ENCODE results near the gene B9D2. TPM values are rescaled to one million over a fixed set of nuclear protein-coding genes. Genes with fewer than 3 reads are reported as not detected.
"Not testable (repeated sequence)": the region's sequence is repeated elsewhere in the genome, so short reads cannot be mapped to it uniquely, and the experiment has no call there.

The B9D2 gene
- total and polyA plus RNA-seq, 4 donors, result 1.6 to 13.5 (median 4.8) TPM

GRCh38 chr19:41354343-41354953, 9.5 kb downstream of the B9D2 start:
- Histone ChIP-seq H3K4me3 (ENCODE audit: low read length in 2 of 2) (no peak overlapping the region), H3K27me3 (ENCODE audit: control insufficient read depth in 1 of 2, insufficient read depth in 2 of 2, low read length in 1 of 2) (no peaks in the 10 kb centered on the region), H3K36me3 (ENCODE audit: control insufficient read depth in 1 of 2, insufficient read depth in 2 of 2, low read length in 1 of 2) (no peaks in the 10 kb centered on the region), H3K27ac (ENCODE audit: low read depth in 1 of 2, low read length in 2 of 2) (no peak overlapping the region), H3K9me3 (ENCODE audit: control insufficient read depth, low read length) (no peaks in the 10 kb centered on the region), H3K4me1 (ENCODE audit: control insufficient read depth in 1 of 2, insufficient read depth in 2 of 2, low read length in 2 of 2) (no peaks in the 10 kb centered on the region)
- 90 to 91% methylated on average over 23 of the region's 23 CpGs for WGBS, 2 donors
- ATAC-seq (ENCODE audit: low FRiP score), result no peak
- DNase-seq, result peak; percentile 60 to 83
- intact Hi-C loops (cut with DNase I), result loop anchor here in 1 of 2 donors (5.0 kb wide), 2 partner anchors 42 to 73 kb away; partner anchors contain the start of genes B3GNT8 and CCDC97

GRCh38 chr19:41353466-41354342, 10.2 kb downstream of the B9D2 start, which contains the start of gene TGFB1:
TSS of gene TGFB1 (minus strand) at chr19:41353922. CDS start at chr19:41353044, 878 bp downstream.
- intact Hi-C loops (cut with DNase I), result loop anchor here in 1 of 2 donors (2.0 to 5.0 kb wide), 3 partner anchors 29 to 74 kb away; partner anchors contain the start of genes B3GNT8 and CCDC97
- WGBS, 2 donors, result 0 to 1% methylated on average over 51 to 78 of the region's 78 CpGs
- DNase-seq (peak; percentile 96 to 97), ATAC-seq (ENCODE audit: low FRiP score) (peak; percentile 91)
- H3K4me1 ChIP-seq (ENCODE audit: control insufficient read depth in 1 of 2, insufficient read depth in 2 of 2, low read length in 2 of 2), result no peaks in the 10 kb centered on the region
- no peaks in the 10 kb centered on the region for H3K36me3 ChIP-seq (ENCODE audit: control insufficient read depth in 1 of 2, insufficient read depth in 2 of 2, low read length in 1 of 2)
- peak within 1 kb of the TSS; percentile 34 to 77 for H3K4me3 ChIP-seq (ENCODE audit: low read length in 2 of 2)
- H3K27ac ChIP-seq (ENCODE audit: low read depth in 1 of 2, low read length in 2 of 2), result peak within 1 kb of the TSS in 1 of 2 donors; percentile 34
- H3K9me3 ChIP-seq (ENCODE audit: control insufficient read depth, low read length), result no peaks in the 10 kb centered on the region
- H3K27me3 ChIP-seq (ENCODE audit: control insufficient read depth in 1 of 2, insufficient read depth in 2 of 2, low read length in 1 of 2), result no peaks in the 10 kb centered on the region

- WGBS, 2 donors, result 0 to 1% methylated on average over 71 of the region's 71 CpGs
- no peaks in the 10 kb centered on the region for H3K4me1 ChIP-seq (ENCODE audit: control insufficient read depth in 1 of 2, insufficient read depth in 2 of 2, low read length in 2 of 2)
- intact Hi-C loops (cut with DNase I), result loop anchor here in 1 of 2 donors (2.0 to 5.0 kb wide), 3 partner anchors 28 to 74 kb away; partner anchors contain the start of genes B3GNT8 and CCDC97
- H3K36me3 ChIP-seq (ENCODE audit: control insufficient read depth in 1 of 2, insufficient read depth in 2 of 2, low read length in 1 of 2), result no peaks in the 10 kb centered on the region
- H3K4me3 ChIP-seq (ENCODE audit: low read length in 2 of 2), result peak overlapping the region; percentile 34 to 77
- peak; percentile 13 for ATAC-seq (ENCODE audit: low FRiP score)
- H3K9me3 ChIP-seq (ENCODE audit: control insufficient read depth, low read length), result no peaks in the 10 kb centered on the region
- peak; percentile 79 to 89 for DNase-seq
- peak overlapping the region in 1 of 2 donors; percentile 34 for H3K27ac ChIP-seq (ENCODE audit: low read depth in 1 of 2, low read length in 2 of 2)
- H3K27me3 ChIP-seq (ENCODE audit: control insufficient read depth in 1 of 2, insufficient read depth in 2 of 2, low read length in 1 of 2), result no peaks in the 10 kb centered on the region
Measured at GRCh38 chr19:41352609-41353465, 11.1 kb downstream of the B9D2 start.

- no peaks in the 10 kb centered on the region for H3K36me3 ChIP-seq (ENCODE audit: control insufficient read depth in 1 of 2, insufficient read depth in 2 of 2, low read length in 1 of 2)
- no peaks in the 10 kb centered on the region for H3K9me3 ChIP-seq (ENCODE audit: control insufficient read depth, low read length)
- no peak for ATAC-seq (ENCODE audit: low FRiP score)
- no peaks in the 10 kb centered on the region for H3K27me3 ChIP-seq (ENCODE audit: control insufficient read depth in 1 of 2, insufficient read depth in 2 of 2, low read length in 1 of 2)
- no peak for DNase-seq
- intact Hi-C loops (cut with DNase I), result loop anchor here in 1 of 2 donors (2.0 to 5.0 kb wide), 3 partner anchors 27 to 75 kb away; partner anchors contain the start of genes B3GNT8 and CCDC97
- no peak overlapping the region for H3K27ac ChIP-seq (ENCODE audit: low read depth in 1 of 2, low read length in 2 of 2)
- no peaks in the 10 kb centered on the region for H3K4me1 ChIP-seq (ENCODE audit: control insufficient read depth in 1 of 2, insufficient read depth in 2 of 2, low read length in 2 of 2)
- peak overlapping the region; percentile 34 to 77 for H3K4me3 ChIP-seq (ENCODE audit: low read length in 2 of 2)
- WGBS, 2 donors, result 0% methylated on average over 9 to 12 of the region's 12 CpGs
Measured at GRCh38 chr19:41352279-41352608, 11.7 kb downstream of the B9D2 start.

- DNase-seq (peak; percentile 82 to 89), ATAC-seq (ENCODE audit: low FRiP score) (peak; percentile 74)
- Histone ChIP-seq H3K27ac (ENCODE audit: low read depth in 1 of 2, low read length in 2 of 2) (peak overlapping the region in 1 of 2 donors; percentile 29), H3K27me3 (ENCODE audit: control insufficient read depth in 1 of 2, insufficient read depth in 2 of 2, low read length in 1 of 2) (no peaks in the 10 kb centered on the region), H3K9me3 (ENCODE audit: control insufficient read depth, low read length) (no peaks in the 10 kb centered on the region), H3K36me3 (ENCODE audit: control insufficient read depth in 1 of 2, insufficient read depth in 2 of 2, low read length in 1 of 2) (no peaks in the 10 kb centered on the region), H3K4me3 (ENCODE audit: low read length in 2 of 2) (peak overlapping the region; percentile 34 to 77), H3K4me1 (ENCODE audit: control insufficient read depth in 1 of 2, insufficient read depth in 2 of 2, low read length in 2 of 2) (no peaks in the 10 kb centered on the region)
- intact Hi-C loops (cut with DNase I), result loop anchor here in 1 of 2 donors (2.0 to 5.0 kb wide), 3 partner anchors 27 to 76 kb away; partner anchors contain the start of genes B3GNT8 and CCDC97
- 0% methylated on average over 46 to 58 of the region's 58 CpGs for WGBS, 2 donors
Measured at GRCh38 chr19:41351339-41352245, 12.4 kb downstream of the B9D2 start.

GRCh38 chr19:41350735-41351338, 13.1 kb downstream of the B9D2 start:
- no peaks in the 10 kb centered on the region for H3K4me1 ChIP-seq (ENCODE audit: control insufficient read depth in 1 of 2, insufficient read depth in 2 of 2, low read length in 2 of 2)
- no peaks in the 10 kb centered on the region for H3K36me3 ChIP-seq (ENCODE audit: control insufficient read depth in 1 of 2, insufficient read depth in 2 of 2, low read length in 1 of 2)
- H3K27ac ChIP-seq (ENCODE audit: low read depth in 1 of 2, low read length in 2 of 2), result peak overlapping the region in 1 of 2 donors; percentile 16
- 1 to 2% methylated on average over 22 of the region's 22 CpGs for WGBS, 2 donors
- peak overlapping the region; percentile 34 to 77 for H3K4me3 ChIP-seq (ENCODE audit: low read length in 2 of 2)
- ATAC-seq (ENCODE audit: low FRiP score), result no peak
- DNase-seq, result no peak
- intact Hi-C loops (cut with DNase I), result loop anchor here in 1 of 2 donors (5.0 kb wide), 2 partner anchors 39 to 76 kb away; partner anchors contain the start of genes B3GNT8 and CCDC97
- H3K27me3 ChIP-seq (ENCODE audit: control insufficient read depth in 1 of 2, insufficient read depth in 2 of 2, low read length in 1 of 2), result no peaks in the 10 kb centered on the region
- no peaks in the 10 kb centered on the region for H3K9me3 ChIP-seq (ENCODE audit: control insufficient read depth, low read length)

- DNase-seq; ATAC-seq (ENCODE audit: low FRiP score); H3K4me3 ChIP-seq (ENCODE audit: low read length in 2 of 2); H3K27me3 ChIP-seq (ENCODE audit: control insufficient read depth in 1 of 2, insufficient read depth in 2 of 2, low read length in 1 of 2); H3K4me1 ChIP-seq (ENCODE audit: control insufficient read depth in 1 of 2, insufficient read depth in 2 of 2, low read length in 2 of 2); H3K36me3 ChIP-seq (ENCODE audit: control insufficient read depth in 1 of 2, insufficient read depth in 2 of 2, low read length in 1 of 2); H3K9me3 ChIP-seq (ENCODE audit: control insufficient read depth, low read length); H3K27ac ChIP-seq (ENCODE audit: low read depth in 1 of 2, low read length in 2 of 2); intact Hi-C loops (cut with DNase I): not testable (repeated sequence)
- WGBS, 2 donors, result 83% methylated on average over 9 of the region's 9 CpGs
Measured at GRCh38 chr19:41346916-41347315, 17.0 kb downstream of the B9D2 start.

Data from aorta (tissue), 5 donors.